RWPE2 (cell line): ENCODE measurements around the gene MPZL1.

Source experiments
- ATAC-seq: fragments of 200-7000 bp; cut with Tn5 transposase; 3 replicates; pipeline ENCODE4 v1.9.1; 2021; ENCODE audit warnings: low read depth
- DNase-seq: peaks from one replicate; pipeline ENCODE4 v3.0.0-alpha.2; 2020; ENCODE audit warnings: low spot score
- H3K27ac ChIP-seq: fragments of 450-650 bp; 2 replicates; pipeline ENCODE4 v1.5.1; 2017; ENCODE audit warnings: mild to moderate bottlenecking; ENCODE audit not compliant: poor library complexity, severe bottlenecking
- H3K27me3 ChIP-seq: fragments of 250-450 bp; sonication (Bioruptor Pico); 2 replicates; pipeline ENCODE4 v1.5.1; 2021; ENCODE audit warnings: mild to moderate bottlenecking, moderate library complexity; ENCODE audit not compliant: insufficient read depth, poor library complexity, severe bottlenecking
- H3K36me3 ChIP-seq: fragments of 250-450 bp; sonication (Bioruptor Pico); 2 replicates; pipeline ENCODE4 v1.5.1; 2020; ENCODE audit warnings: low read depth, mild to moderate bottlenecking, moderate library complexity
- H3K4me1 ChIP-seq: fragments of 250-450 bp; sonication (Bioruptor Pico); 2 replicates; pipeline ENCODE4 v1.5.1; 2021; ENCODE audit warnings: mild to moderate bottlenecking, moderate library complexity; ENCODE audit not compliant: insufficient read depth, poor library complexity, severe bottlenecking
- H3K4me3 ChIP-seq: fragments of 250-450 bp; sonication (Bioruptor Pico); 2 replicates; pipeline ENCODE4 v1.5.1; 2021; ENCODE audit warnings: mild to moderate bottlenecking, moderate library complexity; ENCODE audit not compliant: severe bottlenecking
- H3K9me3 ChIP-seq: fragments of 250-450 bp; sonication (Bioruptor Pico); 2 replicates; pipeline ENCODE4 v1.5.1; 2021; ENCODE audit warnings: mild to moderate bottlenecking, moderate library complexity; ENCODE audit not compliant: severe bottlenecking
- TF ChIP-seq, protein P1 (sequence below): fragments of 450-650 bp; IDR thresholded peaks from one replicate; pipeline ENCODE4 v1.5.1; 2017; ENCODE audit warnings: mild to moderate bottlenecking, moderate library complexity; ENCODE audit not compliant: poor library complexity, severe bottlenecking

MPZL1 gene

DNA sequence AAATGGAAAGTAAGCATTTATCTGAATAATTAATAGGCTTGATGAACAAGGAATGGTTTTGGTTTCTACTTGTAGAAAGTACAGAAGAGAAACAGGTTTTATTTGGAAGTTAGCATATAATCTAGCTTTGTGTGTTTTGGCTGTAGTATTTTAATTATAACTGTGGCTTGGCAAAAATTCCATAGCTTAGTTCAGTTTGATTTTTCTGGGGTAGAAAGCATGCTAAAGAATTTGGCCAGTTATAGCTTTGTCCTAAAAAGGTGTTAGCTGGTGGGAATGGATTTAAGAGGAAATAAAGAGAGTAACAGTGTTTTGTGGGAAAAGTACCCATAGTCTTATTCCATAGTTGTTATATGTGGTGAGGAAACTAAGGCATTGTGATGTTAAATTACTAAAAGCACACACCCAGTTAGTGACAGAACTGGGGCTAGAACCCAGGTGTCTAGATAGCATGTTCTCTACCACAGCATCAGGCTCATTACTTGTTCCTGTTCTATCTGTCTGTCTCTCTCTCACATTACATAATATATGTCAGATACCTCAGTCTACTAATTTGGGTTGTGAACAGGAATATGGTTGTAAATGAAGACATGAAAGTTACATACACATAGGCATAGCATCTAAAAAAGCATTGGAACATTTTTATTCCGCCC lies 55.0 kb downstream of the MPZL1 start:
- no peak for ATAC-seq
- no peak overlapping the region for H3K4me3 ChIP-seq
- H3K4me1 ChIP-seq, result peaks cover 7% of the 10 kb centered on the region
- no peak overlapping the region for H3K27ac ChIP-seq
- TF ChIP-seq, protein P1, sequence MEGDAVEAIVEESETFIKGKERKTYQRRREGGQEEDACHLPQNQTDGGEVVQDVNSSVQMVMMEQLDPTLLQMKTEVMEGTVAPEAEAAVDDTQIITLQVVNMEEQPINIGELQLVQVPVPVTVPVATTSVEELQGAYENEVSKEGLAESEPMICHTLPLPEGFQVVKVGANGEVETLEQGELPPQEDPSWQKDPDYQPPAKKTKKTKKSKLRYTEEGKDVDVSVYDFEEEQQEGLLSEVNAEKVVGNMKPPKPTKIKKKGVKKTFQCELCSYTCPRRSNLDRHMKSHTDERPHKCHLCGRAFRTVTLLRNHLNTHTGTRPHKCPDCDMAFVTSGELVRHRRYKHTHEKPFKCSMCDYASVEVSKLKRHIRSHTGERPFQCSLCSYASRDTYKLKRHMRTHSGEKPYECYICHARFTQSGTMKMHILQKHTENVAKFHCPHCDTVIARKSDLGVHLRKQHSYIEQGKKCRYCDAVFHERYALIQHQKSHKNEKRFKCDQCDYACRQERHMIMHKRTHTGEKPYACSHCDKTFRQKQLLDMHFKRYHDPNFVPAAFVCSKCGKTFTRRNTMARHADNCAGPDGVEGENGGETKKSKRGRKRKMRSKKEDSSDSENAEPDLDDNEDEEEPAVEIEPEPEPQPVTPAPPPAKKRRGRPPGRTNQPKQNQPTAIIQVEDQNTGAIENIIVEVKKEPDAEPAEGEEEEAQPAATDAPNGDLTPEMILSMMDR, result no peak
- no peaks in the 10 kb centered on the region for H3K9me3 ChIP-seq
- H3K27me3 ChIP-seq, result no peaks in the 10 kb centered on the region
- no peak for DNase-seq
- H3K36me3 ChIP-seq, result peaks cover 73% of the 10 kb centered on the region

DNA sequence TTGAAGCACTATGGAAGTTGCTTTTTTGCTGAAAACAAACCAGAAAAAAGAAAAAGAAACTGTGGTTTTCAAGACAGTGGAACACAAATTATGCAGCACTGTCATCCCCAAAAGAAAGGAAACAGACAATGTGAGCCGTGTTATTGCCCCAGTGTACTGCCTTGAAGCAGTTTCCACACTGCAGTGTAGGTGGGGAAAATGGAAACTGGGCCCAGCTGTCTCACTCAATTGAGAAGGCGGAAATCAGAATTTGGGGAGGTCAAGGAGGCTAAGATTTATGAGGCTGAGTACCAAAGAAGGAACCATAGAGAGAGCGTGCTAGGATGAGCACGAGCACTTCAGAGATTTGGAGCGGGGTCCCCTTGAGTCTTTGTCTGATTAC lies 55.5 kb downstream of the MPZL1 start:
- Histone ChIP-seq H3K4me3 (no peak overlapping the region), H3K4me1 (peaks cover 7% of the 10 kb centered on the region), H3K27me3 (no peaks in the 10 kb centered on the region), H3K36me3 (peaks cover 69% of the 10 kb centered on the region), H3K27ac (no peak overlapping the region), H3K9me3 (no peaks in the 10 kb centered on the region)
- ATAC-seq (no peak), DNase-seq (no peak)
- TF ChIP-seq, protein P1, result no peak

DNA sequence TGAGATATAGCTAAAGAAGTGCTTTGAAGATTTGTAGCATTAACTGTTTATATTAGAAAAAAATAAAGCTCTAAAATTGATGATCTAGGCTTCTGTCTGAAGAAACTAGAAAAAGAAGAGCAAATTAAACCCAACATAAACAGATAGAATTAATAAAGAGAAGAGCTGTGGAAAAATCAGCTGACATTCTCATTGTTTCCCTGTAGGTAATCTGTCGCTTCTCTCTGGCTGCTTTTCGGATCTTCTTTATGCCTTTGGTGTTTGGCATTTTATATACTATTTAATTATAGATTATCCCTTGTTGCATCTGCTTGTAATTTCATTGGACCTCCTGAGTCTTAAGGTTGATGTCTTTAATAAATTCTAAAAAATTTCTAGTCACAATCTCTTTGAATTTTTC lies 59.8 kb downstream of the MPZL1 start:
- peaks cover 34% of the 10 kb centered on the region for H3K36me3 ChIP-seq
- H3K9me3 ChIP-seq, result no peaks in the 10 kb centered on the region
- ATAC-seq, result no peak
- H3K4me3 ChIP-seq, result no peak overlapping the region
- DNase-seq, result no peak
- H3K4me1 ChIP-seq, result peaks cover 2% of the 10 kb centered on the region
- H3K27ac ChIP-seq, result no peak overlapping the region
- H3K27me3 ChIP-seq, result no peaks in the 10 kb centered on the region
- TF ChIP-seq, protein P1, result no peak

DNA sequence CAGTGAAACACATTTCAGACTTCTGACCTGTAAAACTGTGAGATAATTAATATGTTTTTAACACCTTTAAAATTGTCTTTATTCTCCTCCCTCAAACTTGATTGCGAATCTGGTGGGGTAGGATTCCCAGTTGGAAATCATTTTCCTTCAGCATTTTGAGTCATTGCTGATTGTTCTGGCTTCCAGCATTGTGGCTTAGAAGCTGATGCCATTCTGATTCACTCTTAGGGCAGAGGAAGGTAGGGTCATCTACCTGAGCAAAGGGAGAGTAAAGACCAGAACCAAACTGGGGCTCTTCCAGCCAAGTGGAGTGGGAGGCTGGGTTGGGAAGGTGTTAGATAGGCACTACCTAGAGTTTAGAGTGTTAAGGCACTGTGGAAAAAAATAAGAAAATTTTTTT lies 61.2 kb downstream of the MPZL1 start:
- DNase-seq (no peak), ATAC-seq (peak; percentile 77)
- Histone ChIP-seq H3K4me1 (peaks cover 2% of the 10 kb centered on the region), H3K36me3 (peaks cover 33% of the 10 kb centered on the region), H3K4me3 (no peak overlapping the region), H3K27me3 (no peaks in the 10 kb centered on the region), H3K27ac (no peak overlapping the region), H3K9me3 (no peaks in the 10 kb centered on the region)
- TF ChIP-seq, protein P1, result no peak

DNA sequence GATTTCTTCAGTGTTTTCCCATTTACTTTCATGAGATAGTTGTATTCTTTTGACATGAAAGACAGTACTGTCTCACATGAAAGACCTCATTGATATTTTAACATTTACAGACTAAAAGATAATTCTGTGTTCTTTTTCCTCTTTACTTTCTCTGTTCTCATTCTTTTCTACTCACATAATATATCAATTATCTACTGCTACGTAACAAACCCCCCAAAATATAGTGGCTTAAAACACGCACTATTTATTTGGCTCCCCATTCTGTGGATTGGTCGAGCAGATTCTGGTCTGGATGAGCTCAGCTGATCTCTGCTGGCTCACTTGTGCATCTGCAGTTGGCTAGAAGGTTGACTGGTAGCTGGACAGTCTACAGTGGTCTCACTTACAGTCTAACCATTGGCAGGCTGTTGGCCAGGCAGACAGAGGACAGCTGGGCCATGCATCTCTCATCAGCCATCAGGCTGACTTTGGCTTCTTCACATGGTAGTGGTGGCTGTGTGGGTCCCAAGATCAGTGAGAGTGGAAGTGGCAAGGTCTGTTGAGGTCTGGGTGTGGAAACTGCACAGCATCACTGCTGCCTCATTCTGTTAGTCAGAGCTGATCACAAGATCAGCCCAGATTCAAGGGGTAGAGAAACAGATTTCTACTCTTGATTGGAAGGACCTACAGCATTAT lies 63.2 kb downstream of the MPZL1 start:
- ATAC-seq (no peak), DNase-seq (no peak)
- Histone ChIP-seq H3K9me3 (no peaks in the 10 kb centered on the region), H3K27me3 (no peaks in the 10 kb centered on the region), H3K27ac (no peak overlapping the region), H3K4me1 (peaks cover 14% of the 10 kb centered on the region), H3K36me3 (peaks cover 32% of the 10 kb centered on the region), H3K4me3 (no peak overlapping the region)
- TF ChIP-seq, protein P1, result no peak
